BE2C (cell line): ENCODE data around the gene CD19.
"Not testable (repeated sequence)": the region's sequence is repeated elsewhere in the genome, so short reads cannot be mapped to it uniquely, and the experiment has no call there.

Source experiments
- DNase-seq: peaks from one replicate; pipeline ENCODE4 v3.0.0-alpha.2; 2020
- H3K27me3 ChIP-seq: fragments of 250-450 bp; sonication (Bioruptor Pico); 2 replicates; pipeline ENCODE4 v1.5.1; 2020; ENCODE audit warnings: mild to moderate bottlenecking
- H3K36me3 ChIP-seq: fragments of 250-450 bp; sonication (Bioruptor Pico); 2 replicates; pipeline ENCODE4 v1.5.1; 2020; ENCODE audit warnings: mild to moderate bottlenecking
- H3K4me1 ChIP-seq: fragments of 250-450 bp; sonication (Bioruptor Pico); 2 replicates; pipeline ENCODE4 v1.5.1; 2020
- H3K4me3 ChIP-seq: 2 replicates; pipeline ENCODE4 v1.5.1; 2011; ENCODE audit warnings: low read depth, low read length
- H3K9me3 ChIP-seq: fragments of 250-450 bp; sonication (Bioruptor Pico); 2 replicates; pipeline ENCODE4 v1.5.1; 2020
- CTCF ChIP-seq: IDR thresholded peaks from 2 replicates; pipeline ENCODE4 v1.5.1; 2012; ENCODE audit warnings: mild to moderate bottlenecking, low read depth, low read length

CD19 gene

GRCh38 chr16:28924399-28924761 is 7.4 kb upstream of the CD19 start:
- no peaks in the 10 kb centered on the region for H3K4me1 ChIP-seq
- TF ChIP-seq CTCF, result no peak
- no peak for DNase-seq
- no peaks in the 10 kb centered on the region for H3K27me3 ChIP-seq
- H3K36me3 ChIP-seq, result no peaks in the 10 kb centered on the region
- peak overlapping the region; percentile 72 for H3K4me3 ChIP-seq
- H3K9me3 ChIP-seq, result no peaks in the 10 kb centered on the region

- H3K27me3 ChIP-seq, result no peaks in the 10 kb centered on the region
- H3K4me1 ChIP-seq, result no peaks in the 10 kb centered on the region
- DNase-seq, result peak; percentile 96
- no peaks in the 10 kb centered on the region for H3K36me3 ChIP-seq
- H3K9me3 ChIP-seq, result no peaks in the 10 kb centered on the region
- peak within 1 kb of the TSS; percentile 72 for H3K4me3 ChIP-seq
- TF ChIP-seq CTCF, result no peak
Measured at GRCh38 chr16:28924762-28925385, 6.9 kb upstream of the CD19 start, which contains the start of gene RABEP2. Gene RABEP2, minus strand, starts transcription at chr16:28925238. Its CDS starts 75 bp downstream, at chr16:28925163.

GRCh38 chr16:28925386-28926228 is 6.2 kb upstream of the CD19 start:
- Histone ChIP-seq H3K4me1 (no peaks in the 10 kb centered on the region), H3K27me3 (no peaks in the 10 kb centered on the region), H3K4me3 (peak overlapping the region; percentile 72), H3K36me3 (no peaks in the 10 kb centered on the region), H3K9me3 (no peaks in the 10 kb centered on the region)
- TF ChIP-seq CTCF, result no peak
- DNase-seq, result peak; percentile 71

- not testable (repeated sequence) for H3K9me3 ChIP-seq, H3K36me3 ChIP-seq, H3K27me3 ChIP-seq, DNase-seq, H3K4me1 ChIP-seq, H3K4me3 ChIP-seq
Measured at GRCh38 chr16:28926284-28926683, 5.5 kb upstream of the CD19 start.

GRCh38 chr16:28927815-28928214 is 4.0 kb upstream of the CD19 start:
- Histone ChIP-seq H3K4me1 (no peaks in the 10 kb centered on the region), H3K4me3 (no peak overlapping the region), H3K36me3 (no peaks in the 10 kb centered on the region), H3K9me3 (no peaks in the 10 kb centered on the region), H3K27me3 (no peaks in the 10 kb centered on the region)
- no peak for TF ChIP-seq CTCF
- no peak for DNase-seq

- Histone ChIP-seq H3K36me3 (no peaks in the 10 kb centered on the region), H3K4me1 (no peaks in the 10 kb centered on the region), H3K9me3 (no peaks in the 10 kb centered on the region), H3K4me3 (no peak overlapping the region), H3K27me3 (no peaks in the 10 kb centered on the region)
- no peak for DNase-seq
- TF ChIP-seq CTCF, result no peak
Measured at GRCh38 chr16:28930203-28930602, 1.6 kb upstream of the CD19 start.
